ENCODE results near the gene CACNA2D2. TPM values are rescaled to one million over a fixed set of nuclear protein-coding genes. Genes with fewer than 3 reads are reported as not detected.

CACNA2D2 gene
- total RNA-seq, 1 experiment from 2014 or later = 22.0 TPM

GRCh38 chr3:50442945-50443579 is 60.4 kb downstream of the CACNA2D2 start:
- Mint-ChIP-seq H3K4me3 (no peak overlapping the region), H3K9me3 (no peaks in the 10 kb centered on the region), H3K4me1 (no peaks in the 10 kb centered on the region), H3K27me3 (ENCODE audit: low read depth) (no peaks in the 10 kb centered on the region), H3K27ac (no peak overlapping the region), H3K36me3 (no peaks in the 10 kb centered on the region)
- DNase-seq (ENCODE audit: low spot score) (no peak), ATAC-seq (no peak)
- ChIA-PET POLR2A (no interaction called here), CTCF (no interaction called here)
- no peak for TF ChIP-seq ZNF671 (CRISPR knock-in tag; IDR thresholded peaks at IDR 0.05)
- TF ChIP-seq IRF2 (CRISPR knock-in tag; IDR thresholded peaks at IDR 0.05; ENCODE audit: borderline replicate concordance, low read depth) = no peak
- TF ChIP-seq ZNF281 (CRISPR knock-in tag; IDR thresholded peaks at IDR 0.05) = no peak
- no peak for TF ChIP-seq JAZF1 (CRISPR knock-in tag; IDR thresholded peaks at IDR 0.05)
- no peak for TF ChIP-seq ERG (CRISPR knock-in tag; IDR thresholded peaks at IDR 0.05)
- TF ChIP-seq CDX4 (CRISPR knock-in tag; IDR thresholded peaks at IDR 0.05; ENCODE audit: borderline replicate concordance) = no peak
- TF ChIP-seq KAT7 (CRISPR knock-in tag; IDR thresholded peaks at IDR 0.05; ENCODE audit: borderline replicate concordance) = no peak
- TF ChIP-seq PRDM15 (CRISPR knock-in tag; IDR thresholded peaks at IDR 0.05) = no peak
- TF ChIP-seq IRF1 (CRISPR knock-in tag; IDR thresholded peaks at IDR 0.05) = no peak
- TF ChIP-seq ZNF532 (CRISPR knock-in tag; IDR thresholded peaks at IDR 0.05; ENCODE audit: borderline replicate concordance) = no peak
- no peak for TF ChIP-seq CTCF (IDR thresholded peaks at IDR 0.05)
- TF ChIP-seq TP53 (CRISPR knock-in tag; IDR thresholded peaks at IDR 0.05) = no peak
- TF ChIP-seq GABPB1 (CRISPR knock-in tag; IDR thresholded peaks at IDR 0.05) = no peak
- TF ChIP-seq ZNF425 (CRISPR knock-in tag; conservative IDR thresholded peaks at IDR 0.05) = no peak
- TF ChIP-seq ZNF232 (CRISPR knock-in tag; IDR thresholded peaks at IDR 0.05) = no peak
- no peak for TF ChIP-seq EMX1 (CRISPR knock-in tag; IDR thresholded peaks at IDR 0.05)
- no peak for TF ChIP-seq NFE2L1 (CRISPR knock-in tag; IDR thresholded peaks at IDR 0.05)
- TF ChIP-seq NR1H2 (CRISPR knock-in tag; IDR thresholded peaks at IDR 0.05) = no peak
